Esophagus squamous epithelium (tissue), 5 donors: ENCODE results near the gene PTPRC. TPM values are rescaled to one million over a fixed set of nuclear protein-coding genes. Genes with fewer than 3 reads are reported as not detected.

Source experiments
- DNase-seq: peaks from one replicate; lab custom pipeline; 2025; lab: John Stamatoyannopoulos, UW
- H3K27ac ChIP-seq, 4 donors: fragments of 200-600 bp; sonication (generic); one replicate each; pipeline ENCODE4 v1.5.1; 2016 to 2019; ENCODE audit warnings: mild to moderate bottlenecking in 1 of 4
- H3K27me3 ChIP-seq, 4 donors: fragments of 200-600 bp; sonication (generic); 1 replicate in 3 of 4; 2 replicates in 1 of 4; pipeline versions ENCODE4 v1.5.1 to v1.6.0; 2017 to 2021; ENCODE audit warnings: antibody characterized with exemption in 1 of 4
- H3K36me3 ChIP-seq, 3 donors: fragments of 200-600 bp; sonication (generic); one replicate each; pipeline ENCODE4 v1.5.1; 2016 to 2019
- H3K4me1 ChIP-seq, 3 donors: fragments of 200-600 bp; sonication (generic); one replicate each; pipeline ENCODE4 v1.5.1; 2017 to 2019
- H3K4me3 ChIP-seq, 4 donors: fragments of 200-600 bp; sonication (generic); 1 replicate in 3 of 4; 2 replicates in 1 of 4; pipeline ENCODE4 v1.5.1; 2016 to 2019; ENCODE audit warnings: mild to moderate bottlenecking in 2 of 4, moderate library complexity in 1 of 4
- H3K9me3 ChIP-seq, 3 donors: fragments of 200-600 bp; sonication (generic); one replicate each; pipeline ENCODE4 v1.5.1; 2016 to 2019
- POLR2A ChIP-seq, 4 donors: fragments of 450-650 bp; IDR thresholded peaks; one replicate each; pipeline ENCODE4 v1.6.1; 2017; ENCODE audit warnings: antibody characterized with exemption in 4 of 4, mild to moderate bottlenecking in 4 of 4, moderate library complexity in 3 of 4
- WGBS, 2 donors: methylation state at CpG; one replicate each; pipeline ENCODE4 v1.1.5; 2018; 5-methylcytosine and 5-hydroxymethylcytosine counted together
- intact Hi-C: fragments of 100-400 bp; cut with DNase I; formaldehyde crosslinking; loops from one replicate; pipeline ENCODE4 v1.15.0; 2022
- total RNA-seq, 4 donors: library from RNA; depleted of rRNA; stranded (reverse); fragments of >200 nt; gene quantifications; one replicate each; pipeline ENCODE4 v1.1.0, GENCODE V29; 2016
- TF ChIP-seq, protein P1 (sequence below), 6 experiments: fragments of 450-650 bp in 4 of 6; fragments of 200-600 bp in 2 of 6; sonication (generic) in 2 of 6; IDR thresholded peaks; one replicate each; pipeline ENCODE4 v1.5.1; 2016 to 2019; ENCODE audit warnings: antibody characterized with exemption in 6 of 6, mild to moderate bottlenecking in 4 of 6, moderate library complexity in 4 of 6
- donor health status: DM: yes; HTN: yes; CAD: no.

PTPRC gene
- total RNA-seq, 4 donors from 2014 or later: 9.2 to 39.1 (median 14.9) TPM

DNA sequence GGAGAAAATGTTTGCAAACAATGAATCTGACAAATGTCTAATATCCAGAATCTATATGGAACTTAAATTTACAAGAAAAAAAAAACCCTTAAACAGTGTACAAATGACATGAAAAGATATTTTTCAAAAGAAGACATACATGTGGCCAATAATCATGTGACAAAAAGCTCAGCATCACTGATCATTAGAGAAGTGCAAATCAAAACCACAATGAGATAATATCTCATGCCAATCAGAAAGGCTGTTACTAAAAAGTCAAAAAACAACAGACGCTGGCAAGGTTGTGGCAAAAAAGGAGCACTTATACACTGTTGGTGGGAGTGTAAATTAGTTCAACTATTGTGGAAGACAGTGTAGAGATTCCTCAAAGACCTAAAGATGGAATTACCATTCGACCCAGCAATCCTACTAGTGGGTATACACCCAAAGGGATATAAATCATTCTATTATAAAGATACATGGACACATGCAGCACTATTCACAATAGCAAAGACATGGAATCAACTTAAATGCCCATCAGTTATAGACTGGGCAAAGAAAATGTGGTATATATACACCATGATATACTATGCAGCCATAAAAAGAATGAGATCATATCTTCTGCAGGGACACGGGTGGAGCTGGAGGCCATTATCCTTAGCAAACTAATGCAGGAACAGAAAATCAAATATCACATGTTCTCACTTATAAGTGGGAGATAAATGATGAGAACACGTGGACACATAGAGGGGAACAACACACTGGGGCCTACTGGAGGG is 123.2 kb downstream of the PTPRC start:
- TF ChIP-seq, protein P1, sequence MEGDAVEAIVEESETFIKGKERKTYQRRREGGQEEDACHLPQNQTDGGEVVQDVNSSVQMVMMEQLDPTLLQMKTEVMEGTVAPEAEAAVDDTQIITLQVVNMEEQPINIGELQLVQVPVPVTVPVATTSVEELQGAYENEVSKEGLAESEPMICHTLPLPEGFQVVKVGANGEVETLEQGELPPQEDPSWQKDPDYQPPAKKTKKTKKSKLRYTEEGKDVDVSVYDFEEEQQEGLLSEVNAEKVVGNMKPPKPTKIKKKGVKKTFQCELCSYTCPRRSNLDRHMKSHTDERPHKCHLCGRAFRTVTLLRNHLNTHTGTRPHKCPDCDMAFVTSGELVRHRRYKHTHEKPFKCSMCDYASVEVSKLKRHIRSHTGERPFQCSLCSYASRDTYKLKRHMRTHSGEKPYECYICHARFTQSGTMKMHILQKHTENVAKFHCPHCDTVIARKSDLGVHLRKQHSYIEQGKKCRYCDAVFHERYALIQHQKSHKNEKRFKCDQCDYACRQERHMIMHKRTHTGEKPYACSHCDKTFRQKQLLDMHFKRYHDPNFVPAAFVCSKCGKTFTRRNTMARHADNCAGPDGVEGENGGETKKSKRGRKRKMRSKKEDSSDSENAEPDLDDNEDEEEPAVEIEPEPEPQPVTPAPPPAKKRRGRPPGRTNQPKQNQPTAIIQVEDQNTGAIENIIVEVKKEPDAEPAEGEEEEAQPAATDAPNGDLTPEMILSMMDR (IDR thresholded peaks at IDR 0.05): no peak
- no peak for TF ChIP-seq POLR2A (IDR thresholded peaks at IDR 0.05)
- Histone ChIP-seq H3K36me3 (no peaks in the 10 kb centered on the region), H3K4me3 (no peak overlapping the region), H3K27ac (no peak overlapping the region), H3K9me3 (no peaks in the 10 kb centered on the region), H3K27me3 (no peaks in the 10 kb centered on the region), H3K4me1 (no peaks in the 10 kb centered on the region)
- no peak for DNase-seq
- WGBS, 2 donors: 67 to 73% methylated on average over 4 of the region's 4 CpGs
- intact Hi-C loops: no loop called here

DNA sequence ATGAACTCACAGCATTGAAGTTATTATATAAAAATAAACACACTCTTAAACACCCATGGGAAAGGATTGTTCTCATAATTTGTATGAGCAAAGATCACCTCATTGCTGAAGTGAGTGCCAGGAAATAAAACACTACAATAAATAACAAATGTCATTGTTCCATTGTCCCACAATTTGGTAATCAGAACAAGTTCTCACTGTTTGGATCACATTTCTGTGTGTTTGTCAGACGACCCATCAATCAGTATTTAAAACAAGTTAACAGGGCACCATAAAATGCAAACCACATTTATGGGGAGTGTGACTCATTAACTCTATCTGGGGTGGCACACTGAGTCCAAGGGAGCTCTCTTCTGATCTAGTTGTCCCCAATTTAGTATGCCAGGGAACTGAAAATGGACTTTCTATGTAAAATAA is 124.5 kb downstream of the PTPRC start:
- no peak for TF ChIP-seq POLR2A (IDR thresholded peaks at IDR 0.05)
- TF ChIP-seq, protein P1 (IDR thresholded peaks at IDR 0.05): no peak
- no peak overlapping the region for H3K27ac ChIP-seq
- intact Hi-C loops: no loop called here
- no peaks in the 10 kb centered on the region for H3K27me3 ChIP-seq
- no peak overlapping the region for H3K4me3 ChIP-seq
- no peaks in the 10 kb centered on the region for H3K9me3 ChIP-seq
- no peak for DNase-seq
- no peaks in the 10 kb centered on the region for H3K36me3 ChIP-seq
- 24 to 38% methylated on average over 1 of the region's 1 CpG for WGBS, 2 donors
- no peaks in the 10 kb centered on the region for H3K4me1 ChIP-seq

DNA sequence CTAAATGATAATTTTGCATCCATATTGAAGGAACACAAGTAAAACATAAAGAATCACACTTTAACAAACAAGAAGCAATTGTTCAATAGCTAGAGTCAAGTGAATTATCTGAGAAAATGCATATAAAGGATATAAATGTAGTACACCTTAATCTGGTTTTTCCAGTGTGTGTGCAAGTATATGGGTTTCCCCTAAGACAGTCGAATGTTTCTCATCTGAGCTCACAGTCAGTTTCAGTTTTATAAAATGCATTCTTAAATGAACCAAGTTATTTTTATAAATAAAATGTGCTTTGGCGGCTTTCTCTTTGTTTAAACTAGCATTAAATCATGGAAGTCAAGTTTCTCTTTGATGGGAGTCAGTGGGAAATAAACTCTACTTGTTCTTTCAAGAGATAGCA is 125.9 kb downstream of the PTPRC start:
- H3K4me1 ChIP-seq: no peaks in the 10 kb centered on the region
- H3K27me3 ChIP-seq: no peaks in the 10 kb centered on the region
- H3K36me3 ChIP-seq: no peaks in the 10 kb centered on the region
- no peak overlapping the region for H3K4me3 ChIP-seq
- 17 to 30% methylated on average over 2 of the region's 2 CpGs for WGBS, 2 donors
- H3K9me3 ChIP-seq: no peaks in the 10 kb centered on the region
- no peak for DNase-seq
- no peak for TF ChIP-seq POLR2A (IDR thresholded peaks at IDR 0.05)
- TF ChIP-seq, protein P1 (IDR thresholded peaks at IDR 0.05): no peak
- intact Hi-C loops: no loop called here
- no peak overlapping the region for H3K27ac ChIP-seq

DNA sequence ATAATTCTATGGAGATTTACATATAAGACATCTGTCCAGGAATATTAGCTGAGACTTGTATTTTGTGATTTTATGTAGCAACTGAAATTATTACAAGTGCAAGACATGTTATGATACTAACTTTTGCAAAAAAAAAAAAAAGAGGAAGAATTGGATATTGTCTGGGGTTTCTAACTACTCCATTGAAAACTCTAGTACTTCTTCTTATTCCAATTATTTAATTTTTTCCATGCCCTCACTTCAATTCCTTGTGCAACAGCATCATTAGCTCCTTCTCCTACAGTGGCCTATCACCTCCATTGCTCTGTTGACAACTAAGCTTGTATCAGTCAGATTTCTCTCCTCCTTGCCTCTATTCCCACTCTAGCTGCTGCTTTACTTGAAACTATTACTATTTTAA is 126.6 kb downstream of the PTPRC start:
- H3K4me1 ChIP-seq: no peaks in the 10 kb centered on the region
- no peak for DNase-seq
- no peaks in the 10 kb centered on the region for H3K36me3 ChIP-seq
- H3K9me3 ChIP-seq: no peaks in the 10 kb centered on the region
- no peak overlapping the region for H3K4me3 ChIP-seq
- H3K27ac ChIP-seq: no peak overlapping the region
- no peak for TF ChIP-seq POLR2A (IDR thresholded peaks at IDR 0.05)
- TF ChIP-seq, protein P1 (IDR thresholded peaks at IDR 0.05): no peak
- intact Hi-C loops: no loop called here
- no peaks in the 10 kb centered on the region for H3K27me3 ChIP-seq

DNA sequence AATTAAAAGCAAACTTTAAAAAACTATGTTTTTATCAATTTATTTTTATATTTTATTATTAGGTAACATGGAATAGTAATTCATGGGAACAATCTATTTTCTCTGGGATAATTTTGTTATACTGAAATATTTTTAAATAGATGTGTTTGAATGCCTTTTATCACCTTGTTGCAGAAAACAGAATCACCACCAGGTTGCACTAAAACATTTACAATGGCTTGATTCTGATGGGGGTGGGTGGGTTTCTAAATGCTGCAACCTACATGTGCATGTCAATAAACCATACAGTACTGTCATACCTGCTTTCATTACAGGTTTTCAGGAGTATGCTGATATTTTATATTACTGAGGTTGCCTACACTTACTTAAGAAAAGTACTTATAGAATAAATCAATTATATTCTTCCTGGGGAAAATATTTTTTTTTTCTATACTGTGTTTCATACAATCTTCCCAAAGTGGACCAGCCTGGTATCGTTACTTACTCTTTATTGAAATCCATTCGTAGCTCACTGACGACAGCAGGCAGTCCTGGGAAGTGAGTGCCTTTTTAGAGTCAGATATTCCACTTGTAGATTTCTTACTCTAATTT is 132.8 kb downstream of the PTPRC start:
- WGBS, 2 donors: 73 to 80% methylated on average over 3 of the region's 3 CpGs
- intact Hi-C loops: no loop called here
- Histone ChIP-seq H3K9me3 (no peaks in the 10 kb centered on the region), H3K4me3 (no peak overlapping the region), H3K36me3 (no peaks in the 10 kb centered on the region), H3K27me3 (no peaks in the 10 kb centered on the region), H3K4me1 (no peaks in the 10 kb centered on the region), H3K27ac (no peak overlapping the region)
- TF ChIP-seq, protein P1 (IDR thresholded peaks at IDR 0.05): peak in 2 of 6 experiments; percentile 16 to 21
- TF ChIP-seq POLR2A (IDR thresholded peaks at IDR 0.05): no peak
- no peak for DNase-seq
